GM20431 (cell line): ENCODE results near the gene HUNK.

Experiments used
- in situ Hi-C: fragments of 300-500 bp; cut with MseI, MboI; formaldehyde crosslinking; loops from one replicate; pipeline ENCODE4 v1.15.0; 2020; ENCODE audit warnings: low sequenced_read_pairs; ENCODE audit not compliant: unreplicated experiment

Gene HUNK

GRCh38 chr21:31872452-31873274 is at the start of gene HUNK:
TSS of gene HUNK (plus strand) at chr21:31873020. CDS start at chr21:31873675, 655 bp downstream.
- in situ Hi-C loops = loop anchor here (25.0 kb wide), 1 partner anchor 390 kb away; no protein-coding TSS in a partner anchor

- in situ Hi-C loops = no loop called here
Observed at GRCh38 chr21:31829736-31830472, 42.9 kb upstream of the HUNK start.

GRCh38 chr21:31830701-31831100 is 42.1 kb upstream of the HUNK start:
- in situ Hi-C loops = no loop called here

- in situ Hi-C loops = no loop called here
Observed at GRCh38 chr21:31837041-31837440, 35.8 kb upstream of the HUNK start.

GRCh38 chr21:31837618-31838390 is 35.0 kb upstream of the HUNK start:
- in situ Hi-C loops = no loop called here

GRCh38 chr21:31838586-31839355 is 34.0 kb upstream of the HUNK start:
- in situ Hi-C loops = no loop called here

GRCh38 chr21:31844206-31844605 is 28.6 kb upstream of the HUNK start:
- in situ Hi-C loops = no loop called here

GRCh38 chr21:31845151-31845729 is 27.6 kb upstream of the HUNK start:
- in situ Hi-C loops = no loop called here

- in situ Hi-C loops = no loop called here
Observed at GRCh38 chr21:31846690-31847089, 26.1 kb upstream of the HUNK start.

- in situ Hi-C loops = no loop called here
Observed at GRCh38 chr21:31847761-31848160, 25.1 kb upstream of the HUNK start.

- in situ Hi-C loops = no loop called here
Observed at GRCh38 chr21:31848326-31848985, 24.4 kb upstream of the HUNK start.

GRCh38 chr21:31850886-31851285 is 21.9 kb upstream of the HUNK start:
- in situ Hi-C loops = loop anchor here (25.0 kb wide), 1 partner anchor 411 kb away; no protein-coding TSS in a partner anchor

- in situ Hi-C loops = loop anchor here (25.0 kb wide), 1 partner anchor 407 kb away; no protein-coding TSS in a partner anchor
Observed at GRCh38 chr21:31855180-31855579, 17.6 kb upstream of the HUNK start.

GRCh38 chr21:31857096-31857495 is 15.7 kb upstream of the HUNK start:
- in situ Hi-C loops = loop anchor here (25.0 kb wide), 1 partner anchor 405 kb away; no protein-coding TSS in a partner anchor

GRCh38 chr21:31857631-31858030 is 15.2 kb upstream of the HUNK start:
- in situ Hi-C loops = loop anchor here (25.0 kb wide), 1 partner anchor 405 kb away; no protein-coding TSS in a partner anchor

- in situ Hi-C loops = loop anchor here (25.0 kb wide), 1 partner anchor 401 kb away; no protein-coding TSS in a partner anchor
Observed at GRCh38 chr21:31860851-31861250, 12.0 kb upstream of the HUNK start.

GRCh38 chr21:31862078-31862477 is 10.7 kb upstream of the HUNK start:
- in situ Hi-C loops = loop anchor here (25.0 kb wide), 1 partner anchor 400 kb away; no protein-coding TSS in a partner anchor

GRCh38 chr21:31865429-31865970 is 7.3 kb upstream of the HUNK start:
- in situ Hi-C loops = loop anchor here (25.0 kb wide), 1 partner anchor 397 kb away; no protein-coding TSS in a partner anchor
